Fibroblast of skin of scalp (primary cell): ENCODE data around the gene UNC5A.
"Not testable (repeated sequence)": the region's sequence is repeated elsewhere in the genome, so short reads cannot be mapped to it uniquely, and the experiment has no call there.

Experiments
- DNase-seq: peaks from one replicate; pipeline ENCODE4 v3.0.0-alpha.2; 2013

UNC5A gene

DNA sequence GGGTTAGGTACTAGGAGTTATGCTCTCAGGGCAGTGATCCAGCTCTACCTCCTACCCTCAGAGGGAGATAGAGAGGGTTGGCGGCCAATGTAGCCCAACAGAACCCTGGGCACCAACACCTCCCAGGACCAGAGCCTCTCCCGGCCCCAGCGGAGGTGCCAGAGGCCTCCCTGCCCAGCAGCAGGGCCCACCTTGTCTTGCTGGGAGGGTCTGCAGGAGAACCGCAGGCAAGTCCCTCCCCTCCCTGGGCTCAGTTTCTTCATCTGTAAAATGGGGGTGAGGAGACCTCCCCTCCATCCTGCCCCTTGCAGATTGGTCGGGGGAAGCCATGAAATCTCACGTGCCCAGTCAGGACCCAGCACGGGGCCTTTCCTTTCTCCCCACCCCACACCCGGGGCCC lies 54.4 kb downstream of the UNC5A start:
- no peak for DNase-seq

DNA sequence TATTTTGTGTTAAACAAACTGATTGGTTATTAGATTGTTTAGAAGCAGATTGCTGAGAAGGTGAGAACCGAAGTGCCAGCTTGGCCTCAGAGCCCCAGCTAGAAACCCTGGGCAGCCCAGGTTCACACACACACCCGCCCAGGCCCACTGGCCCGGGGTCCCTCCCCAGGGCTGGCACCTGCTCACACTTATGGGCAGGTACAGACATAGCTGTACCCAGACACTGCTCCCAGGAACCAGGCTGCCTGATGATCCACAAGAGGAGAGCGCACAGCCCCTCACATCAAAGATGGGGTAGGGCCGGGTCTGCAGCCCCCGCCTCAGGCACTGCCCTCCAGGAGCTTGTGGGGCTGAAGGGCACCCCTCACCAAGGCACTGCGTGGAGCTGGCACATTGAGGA lies 55.6 kb downstream of the UNC5A start:
- DNase-seq, result no peak

DNA sequence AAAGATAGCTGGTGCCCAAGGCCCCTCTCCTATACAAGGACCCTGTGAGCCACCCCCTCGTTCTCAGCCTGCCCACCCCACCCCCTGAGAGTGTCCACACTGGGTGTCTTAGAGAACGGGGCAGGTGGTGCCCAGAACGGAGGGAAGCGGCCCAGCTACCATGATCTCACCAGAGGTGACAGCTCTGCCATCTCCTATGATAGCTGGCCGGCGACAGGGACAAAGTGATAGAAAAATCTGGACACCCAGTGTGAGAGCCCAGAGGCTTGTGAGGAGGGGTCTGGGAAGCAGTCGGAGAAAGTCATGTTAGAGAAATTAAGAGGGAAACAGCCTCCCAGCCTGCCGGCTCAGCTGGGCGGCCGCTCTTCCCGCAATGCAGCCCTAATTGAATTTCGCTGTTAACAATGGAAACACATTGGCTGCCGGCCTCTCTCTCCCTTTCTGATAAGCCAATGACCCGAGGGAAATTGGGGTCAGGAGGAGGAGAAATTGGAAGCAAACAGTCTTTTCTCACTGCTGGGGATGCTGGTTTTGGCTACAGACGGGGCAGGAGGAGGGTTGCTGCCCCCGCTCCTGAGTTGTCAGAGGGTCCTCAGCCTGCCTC lies 56.5 kb downstream of the UNC5A start:
- DNase-seq, result no peak

DNA sequence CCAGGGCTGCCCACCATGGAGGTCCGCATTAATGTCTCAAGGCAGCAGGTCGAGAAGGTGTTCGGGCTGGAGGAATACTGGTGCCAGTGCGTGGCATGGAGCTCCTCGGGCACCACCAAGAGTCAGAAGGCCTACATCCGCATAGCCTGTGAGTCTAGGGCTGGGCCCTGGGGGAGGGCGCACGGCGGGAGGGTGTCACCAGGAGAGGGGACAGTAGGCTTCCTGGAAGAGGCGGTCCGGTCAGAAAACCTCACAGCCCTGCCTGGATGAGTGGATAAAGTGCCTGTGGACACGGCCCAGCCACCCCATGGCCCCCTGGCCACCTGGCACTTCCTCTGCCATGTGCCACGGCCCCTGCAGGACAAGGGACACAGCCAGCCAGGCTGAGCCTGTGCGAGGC lies 57.8 kb downstream of the UNC5A start:
- DNase-seq, result no peak

DNA sequence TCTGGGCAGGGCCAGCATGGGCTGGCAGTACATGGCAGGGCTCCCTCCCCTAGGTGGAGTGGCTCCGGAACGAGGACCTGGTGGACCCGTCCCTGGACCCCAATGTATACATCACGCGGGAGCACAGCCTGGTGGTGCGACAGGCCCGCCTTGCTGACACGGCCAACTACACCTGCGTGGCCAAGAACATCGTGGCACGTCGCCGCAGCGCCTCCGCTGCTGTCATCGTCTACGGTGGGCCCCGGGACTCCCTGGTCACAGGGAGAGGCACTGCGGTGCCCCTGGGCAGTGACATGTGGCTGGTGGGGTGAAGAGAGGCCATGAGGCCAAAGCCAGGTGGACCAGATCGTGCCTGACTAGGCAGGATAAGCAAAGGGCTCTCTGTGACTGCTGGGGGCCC lies 58.4 kb downstream of the UNC5A start:
- no peak for DNase-seq

DNA sequence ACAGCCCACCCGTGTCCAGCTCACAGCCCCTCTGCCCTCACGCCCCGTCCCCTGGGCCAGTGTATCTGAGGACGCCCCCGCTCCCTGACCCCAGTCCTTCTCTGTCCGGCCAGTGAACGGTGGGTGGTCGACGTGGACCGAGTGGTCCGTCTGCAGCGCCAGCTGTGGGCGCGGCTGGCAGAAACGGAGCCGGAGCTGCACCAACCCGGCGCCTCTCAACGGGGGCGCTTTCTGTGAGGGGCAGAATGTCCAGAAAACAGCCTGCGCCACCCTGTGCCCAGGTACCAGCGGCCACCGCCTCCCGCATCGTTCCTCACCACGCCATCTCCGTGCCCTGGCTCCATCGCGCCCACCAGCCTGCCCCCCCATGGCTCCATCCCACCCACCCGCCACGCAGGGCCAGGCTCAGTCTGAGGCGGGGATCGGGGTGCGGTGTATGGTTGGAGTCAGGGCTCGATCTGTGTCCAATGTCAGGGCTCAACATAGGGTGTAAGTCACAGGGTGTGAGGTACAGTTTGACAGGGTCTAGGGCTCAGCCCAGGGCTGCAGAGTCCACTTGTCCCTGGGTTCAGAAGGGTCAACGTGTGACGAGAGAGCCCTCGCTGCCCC lies 59.2 kb downstream of the UNC5A start:
- no peak for DNase-seq

DNA sequence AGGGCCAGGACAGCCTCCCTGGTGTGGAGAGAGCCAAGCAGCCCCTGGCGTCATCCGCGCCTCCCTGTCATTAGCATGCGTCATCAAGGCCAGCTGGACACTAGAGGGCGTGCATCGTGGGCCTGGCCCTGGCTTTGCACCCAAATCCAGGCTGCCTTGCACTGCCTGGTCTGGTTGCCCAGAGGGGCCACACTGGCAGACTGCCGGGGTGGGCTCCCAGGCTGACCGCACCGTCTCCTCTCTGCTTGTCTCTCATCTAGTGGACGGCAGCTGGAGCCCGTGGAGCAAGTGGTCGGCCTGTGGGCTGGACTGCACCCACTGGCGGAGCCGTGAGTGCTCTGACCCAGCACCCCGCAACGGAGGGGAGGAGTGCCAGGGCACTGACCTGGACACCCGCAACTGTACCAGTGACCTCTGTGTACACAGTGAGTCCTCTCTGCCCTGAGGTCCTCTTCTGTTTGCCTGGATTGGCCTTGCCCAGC lies 59.8 kb downstream of the UNC5A start:
- peak; percentile 38 for DNase-seq

DNA sequence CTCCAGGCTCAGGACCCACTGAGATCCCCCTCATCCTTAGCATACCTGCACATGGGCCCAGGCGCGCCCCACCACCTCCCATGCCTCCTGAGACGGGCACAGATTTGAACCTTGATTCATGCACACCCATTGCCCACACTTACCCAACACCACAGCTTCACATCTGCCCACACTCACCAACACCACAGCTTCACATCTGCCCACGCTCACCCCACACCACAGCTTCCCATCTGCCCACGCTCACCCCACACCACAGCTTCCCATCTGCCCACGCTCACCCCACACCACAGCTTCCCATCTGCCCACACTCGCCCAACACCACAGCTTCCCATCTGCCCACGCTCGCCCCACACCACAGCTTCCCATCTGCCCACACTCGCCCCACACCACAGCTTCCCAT lies 60.3 kb downstream of the UNC5A start:
- DNase-seq, result not testable (repeated sequence)

DNA sequence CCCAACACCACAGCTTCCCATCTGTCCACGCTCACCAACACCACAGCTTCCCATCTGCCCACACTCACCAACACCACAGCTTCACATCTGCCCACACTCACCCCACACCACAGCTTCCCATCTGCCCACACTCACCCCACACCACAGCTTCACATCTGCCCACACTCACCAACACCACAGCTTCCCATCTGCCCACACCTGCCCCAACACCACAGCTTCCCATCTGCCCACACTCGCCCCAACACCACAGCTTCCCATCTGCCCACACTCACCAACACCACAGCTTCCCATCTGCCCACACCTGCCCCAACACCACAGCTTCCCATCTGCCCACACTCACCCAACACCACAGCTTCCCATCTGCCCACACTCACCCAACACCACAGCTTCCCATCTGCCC lies 62.2 kb downstream of the UNC5A start:
- not testable (repeated sequence) for DNase-seq

DNA sequence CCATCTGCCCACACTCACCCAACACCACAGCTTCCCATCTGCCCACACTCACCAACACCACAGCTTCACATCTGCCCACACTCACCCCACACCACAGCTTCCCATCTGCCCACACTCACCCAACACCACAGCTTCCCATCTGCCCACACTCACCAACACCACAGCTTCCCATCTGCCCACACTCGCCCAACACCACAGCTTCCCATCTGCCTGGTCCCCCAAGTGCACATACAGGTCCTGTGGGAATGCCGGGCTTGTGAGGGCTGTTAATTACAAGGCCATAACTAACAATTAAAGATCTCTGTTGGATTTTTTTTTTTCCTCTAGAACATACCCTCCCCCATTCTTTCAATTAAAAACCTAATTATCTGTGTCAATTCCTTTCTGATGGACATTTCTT lies 62.7 kb downstream of the UNC5A start:
- DNase-seq, result not testable (repeated sequence)

DNA sequence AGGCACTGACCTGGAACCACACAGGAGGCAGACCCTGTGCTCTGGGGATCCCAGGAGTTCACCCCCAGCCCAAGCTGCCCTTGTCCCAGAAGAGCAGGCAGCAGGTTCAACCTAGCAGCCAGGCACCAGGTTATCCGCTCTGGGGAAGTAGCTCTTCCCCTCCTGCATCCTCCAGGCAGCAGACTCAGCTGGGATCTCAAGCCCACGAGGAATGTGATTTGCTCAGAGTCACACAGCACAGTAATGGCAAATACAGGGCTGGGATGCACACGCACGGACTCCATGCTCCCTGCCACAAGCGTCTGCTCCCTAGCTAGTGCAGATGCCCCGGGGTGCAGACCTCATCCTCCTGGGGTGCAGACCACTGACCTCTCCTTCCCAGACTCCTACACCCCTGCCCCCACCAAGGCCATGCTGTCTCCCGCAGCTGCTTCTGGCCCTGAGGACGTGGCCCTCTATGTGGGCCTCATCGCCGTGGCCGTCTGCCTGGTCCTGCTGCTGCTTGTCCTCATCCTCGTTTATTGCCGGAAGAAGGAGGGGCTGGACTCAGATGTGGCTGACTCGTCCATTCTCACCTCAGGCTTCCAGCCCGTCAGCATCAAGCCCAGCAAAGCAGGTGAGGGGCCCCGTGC lies 63.3 kb downstream of the UNC5A start:
- no peak for DNase-seq

DNA sequence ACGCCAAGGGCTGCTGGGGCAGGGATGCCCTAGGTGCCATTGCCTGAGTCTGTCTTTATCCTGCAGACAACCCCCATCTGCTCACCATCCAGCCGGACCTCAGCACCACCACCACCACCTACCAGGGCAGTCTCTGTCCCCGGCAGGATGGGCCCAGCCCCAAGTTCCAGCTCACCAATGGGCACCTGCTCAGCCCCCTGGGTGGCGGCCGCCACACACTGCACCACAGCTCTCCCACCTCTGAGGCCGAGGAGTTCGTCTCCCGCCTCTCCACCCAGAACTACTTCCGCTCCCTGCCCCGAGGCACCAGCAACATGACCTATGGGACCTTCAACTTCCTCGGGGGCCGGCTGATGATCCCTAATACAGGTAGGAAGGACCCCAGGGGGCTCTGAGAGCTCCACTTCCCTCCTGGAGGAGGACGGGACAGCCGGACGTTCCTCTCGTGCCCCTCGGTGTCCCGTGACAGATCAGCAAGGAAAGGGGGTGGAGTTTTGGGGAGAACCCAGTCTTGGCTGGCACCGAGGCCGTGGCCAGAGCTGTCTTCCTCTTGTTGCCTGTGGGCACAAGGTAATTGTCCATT lies 63.9 kb downstream of the UNC5A start:
- no peak for DNase-seq

DNA sequence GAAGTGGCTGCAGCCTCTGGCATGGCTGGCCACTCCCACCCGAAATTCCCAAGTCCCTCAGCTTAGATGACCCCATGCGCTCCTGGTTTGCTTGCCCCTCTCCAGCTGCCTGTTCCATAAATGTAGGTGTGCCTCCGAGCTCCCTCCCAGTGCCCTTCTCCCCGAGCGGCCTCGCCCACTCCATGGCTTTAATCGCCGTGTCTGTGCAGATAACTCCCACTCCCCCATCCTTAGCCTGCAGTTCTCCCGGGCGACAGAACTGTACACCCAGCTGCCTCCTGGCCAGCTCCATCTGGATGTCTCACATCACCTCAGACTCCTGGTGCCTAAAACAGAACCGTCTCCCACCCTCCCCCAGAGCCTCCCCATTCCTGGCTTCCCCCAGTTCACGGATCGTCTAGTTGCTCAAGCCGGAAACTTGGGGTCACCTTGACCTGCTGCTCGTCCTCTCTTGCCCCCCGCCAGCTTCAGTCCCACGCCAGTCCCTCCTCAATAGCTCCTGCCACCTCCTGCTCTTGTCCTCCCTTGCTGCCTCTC lies 64.7 kb downstream of the UNC5A start:
- no peak for DNase-seq

DNA sequence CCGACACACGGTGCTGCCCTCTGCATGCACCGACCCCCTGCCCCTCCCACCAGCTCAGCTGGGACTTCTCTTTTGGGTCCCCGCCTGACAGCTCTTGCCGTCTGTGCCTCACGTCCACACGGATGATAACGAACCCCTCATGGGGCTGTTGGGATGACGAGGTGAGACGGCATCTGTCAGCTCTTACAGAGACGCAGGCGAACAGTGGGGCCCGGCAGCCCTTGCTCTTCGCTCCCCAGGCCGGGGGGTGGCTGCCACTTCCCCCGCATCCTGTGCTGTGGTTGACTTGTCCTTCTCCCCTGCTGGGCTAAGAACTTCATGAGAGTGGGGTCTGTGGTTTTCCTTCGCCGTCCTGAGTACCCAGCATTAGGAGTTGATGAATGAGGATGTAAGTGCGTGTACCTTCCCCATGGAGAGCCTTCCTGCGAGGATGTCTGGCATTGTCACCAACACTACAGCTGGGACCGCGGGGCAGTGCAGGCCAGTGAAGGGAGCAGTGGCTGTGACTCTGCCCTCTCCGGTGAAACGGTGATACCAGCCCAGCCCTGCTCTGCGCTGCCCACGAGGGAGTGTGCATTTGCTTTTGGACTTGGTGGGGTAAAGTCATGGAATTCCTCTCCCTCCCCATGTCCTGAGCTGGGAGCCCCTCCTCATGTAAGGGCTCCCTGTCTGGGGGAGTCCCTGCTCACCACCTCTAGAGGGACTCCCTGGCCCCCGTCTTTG lies 65.6 kb downstream of the UNC5A start:
- DNase-seq, result no peak

DNA sequence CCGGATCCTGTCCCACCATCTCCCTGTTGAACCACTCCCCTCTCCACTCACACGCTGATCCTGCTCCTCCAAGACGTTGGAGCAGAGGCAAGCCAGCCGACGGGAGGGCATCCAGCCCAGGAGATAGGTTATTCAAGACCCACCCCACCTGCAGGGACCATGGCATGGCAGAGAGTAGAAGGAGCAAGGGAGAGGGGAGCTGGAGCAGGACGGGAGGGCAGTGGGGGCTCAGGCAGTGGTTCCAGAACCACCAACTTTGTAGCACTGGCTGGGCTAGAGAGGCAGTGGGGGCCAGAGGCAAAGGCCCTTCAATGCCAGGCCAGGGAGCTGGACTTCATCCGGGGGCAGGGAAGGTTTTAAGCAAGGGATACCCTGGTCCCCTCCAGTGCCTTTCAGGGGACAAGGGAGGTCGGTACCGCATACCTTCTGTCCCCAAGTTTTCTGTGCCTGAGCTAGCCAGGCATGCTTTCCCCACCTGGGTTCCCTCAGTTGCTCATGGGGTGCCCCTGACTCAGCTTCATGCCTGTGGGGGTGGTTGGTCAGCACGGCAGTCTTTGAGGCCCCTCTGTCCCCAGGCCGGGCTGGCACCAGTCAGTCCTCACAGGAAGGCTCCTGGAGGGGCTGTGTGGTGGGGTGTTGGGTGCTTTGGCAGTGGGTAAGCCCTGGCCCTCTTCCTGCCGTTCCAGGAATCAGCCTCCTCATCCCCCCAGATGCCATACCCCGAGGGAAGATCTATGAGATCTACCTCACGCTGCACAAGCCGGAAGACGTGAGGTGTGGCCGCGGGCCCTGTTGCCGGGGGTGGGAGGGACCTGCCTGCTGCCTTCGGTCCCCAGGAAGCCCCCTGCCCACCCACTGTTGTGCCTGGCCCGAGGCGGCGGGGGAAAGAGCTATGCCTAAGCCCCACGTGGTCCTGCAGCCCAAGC lies 66.4 kb downstream of the UNC5A start:
- no peak for DNase-seq

DNA sequence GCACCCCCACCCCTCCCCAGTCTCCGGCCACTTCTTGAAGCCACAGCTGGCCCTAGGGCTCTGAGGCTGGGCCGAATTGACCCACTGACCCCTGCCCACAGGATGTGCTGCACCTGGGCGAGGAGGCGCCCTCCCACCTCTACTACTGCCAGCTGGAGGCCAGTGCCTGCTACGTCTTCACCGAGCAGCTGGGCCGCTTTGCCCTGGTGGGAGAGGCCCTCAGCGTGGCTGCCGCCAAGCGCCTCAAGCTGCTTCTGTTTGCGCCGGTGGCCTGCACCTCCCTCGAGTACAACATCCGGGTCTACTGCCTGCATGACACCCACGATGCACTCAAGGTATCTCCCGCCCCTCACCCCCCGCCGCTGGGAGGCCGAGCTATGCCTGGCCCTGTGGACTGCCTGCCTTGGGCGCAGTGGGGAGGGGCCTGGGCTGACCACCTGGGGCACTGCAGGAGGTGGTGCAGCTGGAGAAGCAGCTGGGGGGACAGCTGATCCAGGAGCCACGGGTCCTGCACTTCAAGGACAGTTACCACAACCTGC lies 67.5 kb downstream of the UNC5A start:
- DNase-seq, result no peak

DNA sequence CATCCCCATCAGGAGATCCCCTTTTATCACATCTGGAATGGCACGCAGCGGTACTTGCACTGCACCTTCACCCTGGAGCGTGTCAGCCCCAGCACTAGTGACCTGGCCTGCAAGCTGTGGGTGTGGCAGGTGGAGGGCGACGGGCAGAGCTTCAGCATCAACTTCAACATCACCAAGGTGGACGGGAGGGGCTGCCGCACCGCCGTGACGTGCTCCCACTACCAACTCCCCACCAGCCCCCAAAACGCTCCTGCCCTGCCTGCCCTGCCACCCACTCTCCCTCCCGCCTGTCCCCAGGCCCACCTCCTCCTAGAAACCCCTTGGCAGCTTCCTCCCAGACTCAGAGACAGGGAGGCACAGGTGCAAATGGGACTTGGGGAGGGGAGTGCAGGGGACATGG lies 68.1 kb downstream of the UNC5A start:
- no peak for DNase-seq

DNA sequence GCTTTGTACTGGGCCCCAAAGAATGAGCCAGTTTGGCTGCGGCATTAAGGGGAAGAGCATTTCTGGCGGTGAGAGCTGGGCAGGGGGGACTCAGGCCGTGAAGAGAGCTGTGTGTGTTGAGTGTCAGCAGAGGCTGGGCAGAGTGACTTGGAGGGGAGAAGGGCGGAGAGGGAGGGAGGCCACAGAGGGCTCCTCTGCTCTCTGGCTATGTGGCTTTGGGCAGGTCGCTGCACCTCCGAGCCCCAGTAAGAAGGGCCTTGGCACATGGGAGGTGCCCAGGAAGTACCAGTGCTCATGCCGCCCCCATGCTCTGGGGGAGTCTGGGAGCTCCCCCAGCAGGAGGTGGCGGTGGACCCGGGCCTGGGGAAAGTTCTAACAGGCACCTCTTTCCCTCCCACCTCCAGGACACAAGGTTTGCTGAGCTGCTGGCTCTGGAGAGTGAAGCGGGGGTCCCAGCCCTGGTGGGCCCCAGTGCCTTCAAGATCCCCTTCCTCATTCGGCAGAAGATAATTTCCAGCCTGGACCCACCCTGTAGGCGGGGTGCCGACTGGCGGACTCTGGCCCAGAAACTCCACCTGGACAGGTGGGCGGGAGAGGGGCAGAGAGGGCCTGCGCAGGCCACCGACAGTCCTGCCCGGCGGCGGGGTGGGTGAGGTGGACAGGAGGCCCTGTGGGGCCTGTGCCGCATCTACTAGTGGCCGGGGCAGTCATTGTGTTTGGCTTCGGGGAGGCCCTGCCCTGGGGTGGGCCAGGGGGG lies 68.7 kb downstream of the UNC5A start:
- DNase-seq, result no peak

DNA sequence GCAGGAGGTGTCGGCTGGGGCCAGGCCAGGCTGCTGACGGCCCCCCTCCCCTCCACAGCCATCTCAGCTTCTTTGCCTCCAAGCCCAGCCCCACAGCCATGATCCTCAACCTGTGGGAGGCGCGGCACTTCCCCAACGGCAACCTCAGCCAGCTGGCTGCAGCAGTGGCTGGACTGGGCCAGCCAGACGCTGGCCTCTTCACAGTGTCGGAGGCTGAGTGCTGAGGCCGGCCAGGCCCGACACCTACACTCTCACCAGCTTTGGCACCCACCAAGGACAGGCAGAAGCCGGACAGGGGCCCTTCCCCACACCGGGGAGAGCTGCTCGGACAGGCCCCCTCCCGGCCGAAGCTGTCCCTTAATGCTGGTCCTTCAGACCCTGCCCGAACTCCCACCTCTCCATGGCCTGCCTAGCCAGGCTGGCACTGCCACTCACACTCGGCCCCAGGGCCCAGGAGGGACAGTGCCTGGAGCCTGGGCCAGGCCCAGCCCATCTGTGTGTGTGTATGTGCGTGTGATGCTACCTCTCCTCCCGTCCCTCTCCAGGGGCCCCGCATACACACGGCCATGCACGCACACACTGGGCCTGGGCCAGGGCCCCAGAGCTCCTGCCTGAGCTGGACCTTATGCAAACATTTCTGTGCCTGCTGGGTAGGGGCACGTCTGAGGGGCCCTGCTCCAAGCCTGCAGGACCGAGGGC lies 69.5 kb downstream of the UNC5A start:
- DNase-seq, result no peak
